ENCODE data around the gene PCDHGC3. TPM values are rescaled to one million over a fixed set of nuclear protein-coding genes. Genes with fewer than 3 reads are reported as not detected.

The PCDHGC3 gene
- polyA plus RNA-seq = 51.6 and 70.9 TPM in 2 replicates

GRCh38 chr5:141475625-141476131, at the start of gene PCDHGC3:
TSS of gene PCDHGC3 (plus strand) at chr5:141475966. CDS start at chr5:141476117, 151 bp downstream.

DNA sequence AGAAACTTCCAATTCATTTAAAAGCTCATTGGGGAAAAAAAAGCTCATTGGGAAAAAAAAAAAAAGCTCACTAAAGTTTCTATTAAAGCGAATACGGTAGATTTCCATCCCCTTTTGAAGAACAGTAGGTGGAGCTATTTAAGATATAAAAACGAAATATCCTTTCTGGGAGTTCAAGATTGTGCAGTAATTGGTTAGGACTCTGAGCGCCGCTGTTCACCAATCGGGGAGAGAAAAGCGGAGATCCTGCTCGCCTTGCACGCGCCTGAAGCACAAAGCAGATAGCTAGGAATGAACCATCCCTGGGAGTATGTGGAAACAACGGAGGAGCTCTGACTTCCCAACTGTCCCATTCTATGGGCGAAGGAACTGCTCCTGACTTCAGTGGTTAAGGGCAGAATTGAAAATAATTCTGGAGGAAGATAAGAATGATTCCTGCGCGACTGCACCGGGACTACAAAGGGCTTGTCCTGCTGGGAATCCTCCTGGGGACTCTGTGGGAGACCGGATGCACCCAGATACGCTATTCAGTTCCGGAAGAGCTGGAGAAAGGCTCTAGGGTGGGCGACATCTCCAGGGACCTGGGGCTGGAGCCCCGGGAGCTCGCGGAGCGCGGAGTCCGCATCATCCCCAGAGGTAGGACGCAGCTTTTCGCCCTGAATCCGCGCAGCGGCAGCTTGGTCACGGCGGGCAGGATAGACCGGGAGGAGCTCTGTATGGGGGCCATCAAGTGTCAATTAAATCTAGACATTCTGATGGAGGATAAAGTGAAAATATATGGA, 45.2 kb upstream of the PCDHGC3 start, which contains the start of gene PCDHGA12:
Gene PCDHGA12 (plus strand): TSS at position 176 of the 782 bp plus-strand sequence. CDS start 253 bp downstream, at position 429.

DNA sequence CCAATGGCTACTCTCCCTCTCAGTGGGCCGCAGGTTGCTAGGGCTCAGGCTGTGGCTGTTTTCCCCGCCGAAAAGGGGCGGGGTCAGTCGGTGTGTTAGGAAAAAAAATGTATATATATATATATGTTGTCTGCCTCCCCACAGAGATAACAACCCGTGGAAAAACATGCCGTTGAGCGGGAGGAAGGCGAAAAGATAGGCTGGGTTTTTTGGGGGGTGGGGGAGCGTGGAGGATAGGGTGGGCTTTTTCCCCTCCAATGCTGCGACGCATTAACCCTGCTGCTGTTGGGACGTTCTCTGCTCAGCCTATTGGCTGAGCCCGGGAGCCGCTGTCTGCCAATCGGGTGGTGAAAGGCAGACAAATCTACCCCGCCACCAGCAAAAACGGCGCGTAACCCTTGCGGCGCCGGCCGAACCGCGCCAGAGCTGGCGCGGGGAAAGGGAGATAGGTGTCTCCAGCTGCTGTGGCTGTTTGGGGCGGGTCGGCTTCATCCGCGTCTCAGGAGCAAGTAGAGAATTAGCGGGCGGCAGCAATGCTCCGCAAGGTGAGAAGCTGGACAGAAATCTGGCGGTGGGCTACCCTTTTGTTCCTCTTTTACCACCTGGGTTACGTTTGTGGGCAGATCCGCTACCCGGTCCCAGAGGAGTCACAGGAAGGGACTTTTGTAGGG, 9.0 kb downstream of the PCDHGC3 start, which contains the start of gene PCDHGC4:
Gene PCDHGC4 (plus strand): TSS at position 390 of the 671 bp plus-strand sequence. CDS start 144 bp downstream, at position 534.

DNA sequence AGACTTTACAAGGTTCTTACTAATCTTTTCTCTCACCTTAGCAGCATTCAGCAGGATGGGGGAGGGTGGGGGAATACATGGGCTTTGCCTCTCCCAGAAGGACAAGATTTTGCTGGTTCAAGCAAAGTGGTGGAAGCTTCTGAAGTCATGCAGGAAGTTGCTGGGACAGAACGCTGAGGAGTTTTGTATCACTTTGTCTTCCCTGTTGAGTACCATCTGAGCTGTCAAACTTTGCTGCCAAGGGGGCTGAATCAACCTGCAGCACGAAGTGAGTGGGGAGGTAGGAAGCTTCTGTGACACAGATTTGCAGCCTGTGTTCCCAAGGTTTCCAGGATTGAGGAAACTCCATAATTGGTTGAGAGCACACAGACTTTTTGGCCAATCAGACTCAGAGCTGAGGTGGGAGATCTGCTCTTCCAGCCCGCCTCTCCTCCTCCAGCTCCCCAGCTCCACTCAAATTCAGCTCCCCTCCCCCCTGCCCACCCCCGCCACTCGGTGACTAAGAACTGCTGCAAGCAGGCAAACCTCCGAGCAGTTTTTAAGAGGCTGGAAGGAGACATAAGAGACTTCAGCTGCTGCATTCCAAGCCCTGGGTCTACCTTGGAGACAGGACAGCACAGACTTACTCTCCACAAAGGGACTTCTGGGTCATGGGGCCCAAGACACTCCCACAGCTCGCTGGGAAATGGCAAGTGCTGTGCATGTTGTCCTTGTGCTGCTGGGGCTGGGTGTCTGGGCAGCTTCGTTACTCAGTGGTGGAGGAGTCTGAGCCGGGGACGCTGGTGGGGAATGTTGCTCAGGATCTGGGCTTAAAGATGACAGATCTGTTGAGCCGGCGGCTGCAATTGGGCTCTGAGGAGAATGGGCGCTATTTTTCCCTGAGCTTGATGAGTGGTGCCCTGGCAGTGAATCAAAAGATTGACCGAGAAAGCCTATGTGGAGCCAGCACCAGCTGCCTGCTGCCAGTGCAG, 13.1 kb downstream of the PCDHGC3 start, which contains the start of gene PCDHGC5:
Gene PCDHGC5 (plus strand): TSS at position 491 of the 971 bp plus-strand sequence. CDS start 160 bp downstream, at position 651.

Other genes starting within 250 kb of the PCDHGC3 start
- 28.7 and 30.0 TPM in 2 replicates for gene PCDHB15, start 230.6 kb upstream of the PCDHGC3 start, polyA plus RNA-seq
- not detected in 2 replicates for gene SLC25A2, start 171.9 kb upstream of the PCDHGC3 start, polyA plus RNA-seq
- 374 and 453 TPM in 2 replicates for gene TAF7, start 155.2 kb upstream of the PCDHGC3 start, polyA plus RNA-seq
- gene PCDHGA1, start 145.5 kb upstream of the PCDHGC3 start, polyA plus RNA-seq = 0.69 TPM in 1 of 2 replicates, not detected in the other
- gene PCDHGA2, start 137.2 kb upstream of the PCDHGC3 start, polyA plus RNA-seq = 1.9 TPM in 1 of 2 replicates, not detected in the other
- 1.3 and 4.3 TPM in 2 replicates for gene PCDHGA3, start 132.1 kb upstream of the PCDHGC3 start, polyA plus RNA-seq
- not detected in 2 replicates for gene PCDHGB1, start 125.9 kb upstream of the PCDHGC3 start, polyA plus RNA-seq
- 0.27 TPM in 1 of 2 replicates, not detected in the other for gene PCDHGA4, start 120.9 kb upstream of the PCDHGC3 start, polyA plus RNA-seq
- gene PCDHGB2, start 116.0 kb upstream of the PCDHGC3 start, polyA plus RNA-seq = 0.08 and 2.9 TPM in 2 replicates
- gene PCDHGA5, start 111.8 kb upstream of the PCDHGC3 start, polyA plus RNA-seq = 2.2 and 2.5 TPM in 2 replicates
- 0.06 and 1.2 TPM in 2 replicates for gene PCDHGB3, start 105.7 kb upstream of the PCDHGC3 start, polyA plus RNA-seq
- 0.30 and 0.60 TPM in 2 replicates for gene PCDHGA6, start 102.1 kb upstream of the PCDHGC3 start, polyA plus RNA-seq
- 0.73 and 1.8 TPM in 2 replicates for gene PCDHGA7, start 93.2 kb upstream of the PCDHGC3 start, polyA plus RNA-seq
- 1.8 and 2.1 TPM in 2 replicates for gene PCDHGB4, start 88.3 kb upstream of the PCDHGC3 start, polyA plus RNA-seq
- 0.11 and 0.13 TPM in 2 replicates for gene PCDHGA8, start 83.3 kb upstream of the PCDHGC3 start, polyA plus RNA-seq
- gene PCDHGB5, start 78.0 kb upstream of the PCDHGC3 start, polyA plus RNA-seq = 0.32 TPM in 1 of 2 replicates, not detected in the other
- gene PCDHGA9, start 73.2 kb upstream of the PCDHGC3 start, polyA plus RNA-seq = 1.1 and 1.9 TPM in 2 replicates
- 0.31 and 0.42 TPM in 2 replicates for gene PCDHGB6, start 67.9 kb upstream of the PCDHGC3 start, polyA plus RNA-seq
- 6.1 and 7.8 TPM in 2 replicates for gene PCDHGA10, start 63.0 kb upstream of the PCDHGC3 start, polyA plus RNA-seq
- gene PCDHGB7, start 58.3 kb upstream of the PCDHGC3 start, polyA plus RNA-seq = 0.35 TPM in 1 of 2 replicates, not detected in the other
- gene PCDHGA11, start 54.9 kb upstream of the PCDHGC3 start, polyA plus RNA-seq = 1.5 and 2.4 TPM in 2 replicates
- gene PCDHGA12, start 45.5 kb upstream of the PCDHGC3 start, polyA plus RNA-seq = 3.6 and 4.3 TPM in 2 replicates
- gene PCDHGC4, start 9.1 kb downstream of the PCDHGC3 start, polyA plus RNA-seq = 0.22 and 4.5 TPM in 2 replicates
- 0.34 and 2.0 TPM in 2 replicates for gene PCDHGC5, start 13.1 kb downstream of the PCDHGC3 start, polyA plus RNA-seq
- 2.2 and 2.4 TPM in 2 replicates for gene DIAPH1, start 143.0 kb downstream of the PCDHGC3 start, polyA plus RNA-seq
- gene HDAC3, start 160.9 kb downstream of the PCDHGC3 start, polyA plus RNA-seq = 40.0 and 47.2 TPM in 2 replicates
- 5.9 and 8.8 TPM in 2 replicates for gene RELL2, start 161.0 kb downstream of the PCDHGC3 start, polyA plus RNA-seq
- 0.65 and 1.5 TPM in 2 replicates for gene FCHSD1, start 175.5 kb downstream of the PCDHGC3 start, polyA plus RNA-seq
- gene ARAP3, start 206.3 kb downstream of the PCDHGC3 start, polyA plus RNA-seq = 0.55 and 0.83 TPM in 2 replicates